Effector memory CD4-positive, alpha-beta T cell (primary cell): ENCODE results near the gene ATG4D.

Source experiments
- DNase-seq, 3 donors: peaks; one replicate each; pipeline ENCODE4 v3.0.0-alpha.2; 2020
- H3K27ac ChIP-seq: 2 replicates; pipeline ENCODE4 v1.7.0; 2013; ENCODE audit warnings: mild to moderate bottlenecking, low read length, moderate library complexity; ENCODE audit not compliant: insufficient read depth, poor library complexity, severe bottlenecking
- H3K27me3 ChIP-seq: replicated peaks from 2 replicates; pipeline ENCODE4 v1.7.0; 2013; ENCODE audit warnings: mild to moderate bottlenecking, low read length; ENCODE audit not compliant: insufficient read depth, control insufficient read depth, poor library complexity, severe bottlenecking
- H3K36me3 ChIP-seq: 2 replicates; pipeline ENCODE4 v1.7.0; 2013; ENCODE audit warnings: mild to moderate bottlenecking, low read length, moderate library complexity; ENCODE audit not compliant: control insufficient read depth, insufficient read depth
- H3K4me1 ChIP-seq: 2 replicates; pipeline ENCODE4 v1.7.0; 2013; ENCODE audit warnings: low read length, mild to moderate bottlenecking; ENCODE audit not compliant: control insufficient read depth, insufficient read depth, poor library complexity, severe bottlenecking
- H3K4me3 ChIP-seq: 2 replicates; pipeline ENCODE4 v1.7.0; 2013; ENCODE audit warnings: low read length, low read depth, mild to moderate bottlenecking; ENCODE audit not compliant: insufficient read depth, poor library complexity, severe bottlenecking
- H3K9me3 ChIP-seq: 2 replicates; pipeline ENCODE4 v1.7.0; 2013; ENCODE audit warnings: mild to moderate bottlenecking, low read length, moderate library complexity; ENCODE audit not compliant: control insufficient read depth

ATG4D gene

DNA sequence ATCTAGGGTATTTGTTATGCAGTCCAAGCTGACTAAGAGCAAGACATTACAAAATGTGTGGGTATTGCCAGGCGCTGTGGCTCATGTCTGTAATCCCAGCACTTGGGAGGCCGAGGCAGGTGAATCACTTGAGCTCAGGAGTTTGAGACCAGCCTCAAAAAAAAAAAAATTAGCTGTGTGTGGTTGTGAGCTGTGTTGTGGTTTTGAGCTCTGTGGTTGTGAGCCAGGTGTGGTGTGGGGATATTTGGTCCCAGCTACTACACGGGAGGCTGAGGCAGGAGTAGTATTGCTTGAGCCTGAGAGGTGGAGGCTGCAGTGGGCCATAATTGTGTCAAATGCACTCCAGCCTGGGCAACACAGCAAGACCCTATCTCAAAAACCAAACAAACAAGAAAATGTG is 35.0 kb upstream of the ATG4D start:
- Histone ChIP-seq H3K4me3 (no peak overlapping the region), H3K27me3 (peaks cover 17% of the 10 kb centered on the region), H3K9me3 (no peaks in the 10 kb centered on the region), H3K27ac (no peak overlapping the region), H3K36me3 (no peaks in the 10 kb centered on the region), H3K4me1 (peaks cover 12% of the 10 kb centered on the region)
- DNase-seq: peak in 1 of 3 donors; percentile 31

DNA sequence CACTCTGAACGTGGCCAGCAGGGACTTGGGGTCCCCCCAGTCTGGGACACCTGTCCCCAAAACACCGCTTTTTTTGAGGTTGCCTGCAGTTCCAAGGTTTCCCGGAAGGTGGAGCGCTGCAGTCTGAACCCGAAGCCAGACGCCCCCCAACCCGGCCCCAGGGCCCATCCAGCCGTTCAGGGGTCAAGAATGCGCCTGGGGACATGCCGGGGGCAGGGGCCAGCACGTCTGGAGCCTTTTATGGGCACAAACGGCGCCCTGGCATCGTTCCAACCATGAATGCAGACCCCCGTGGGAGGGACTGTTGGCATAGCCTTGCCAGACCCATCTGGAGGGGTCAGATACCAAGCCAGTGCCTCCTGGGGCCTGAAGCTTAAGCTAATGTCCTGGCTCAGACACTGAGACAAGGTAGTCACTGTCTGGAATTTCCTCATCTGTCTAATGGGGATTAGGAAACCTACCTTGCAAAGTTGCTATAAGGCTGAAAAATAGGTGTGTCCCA is 33.4 kb upstream of the ATG4D start:
- Histone ChIP-seq H3K27ac (no peak overlapping the region), H3K4me1 (peaks cover 22% of the 10 kb centered on the region), H3K27me3 (peaks cover 32% of the 10 kb centered on the region), H3K4me3 (no peak overlapping the region), H3K9me3 (no peaks in the 10 kb centered on the region), H3K36me3 (no peaks in the 10 kb centered on the region)
- DNase-seq: peak in 1 of 3 donors; percentile 37

DNA sequence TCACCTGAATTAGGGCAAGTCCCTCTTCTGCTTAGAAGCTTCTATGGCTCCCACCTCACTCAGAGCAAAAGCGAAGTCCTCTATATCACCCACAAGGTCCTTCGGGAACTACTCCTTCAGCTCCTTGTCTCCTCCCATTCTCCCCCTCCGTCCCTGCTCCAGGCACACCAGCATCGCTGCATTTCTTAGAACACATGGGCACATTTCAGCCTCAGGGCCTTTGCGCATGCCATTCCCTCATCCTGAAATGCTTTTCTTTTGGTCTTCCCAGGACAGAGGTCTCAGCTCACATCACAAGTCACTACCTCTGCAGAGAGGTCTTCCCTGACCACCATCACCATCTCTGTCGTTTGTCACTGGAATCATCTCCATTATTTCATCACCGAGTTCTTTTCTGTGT is 30.5 kb upstream of the ATG4D start:
- Histone ChIP-seq H3K36me3 (no peaks in the 10 kb centered on the region), H3K4me3 (no peak overlapping the region), H3K27ac (no peak overlapping the region), H3K9me3 (no peaks in the 10 kb centered on the region), H3K27me3 (peaks cover 50% of the 10 kb centered on the region), H3K4me1 (peaks cover 36% of the 10 kb centered on the region)
- DNase-seq: no peak

DNA sequence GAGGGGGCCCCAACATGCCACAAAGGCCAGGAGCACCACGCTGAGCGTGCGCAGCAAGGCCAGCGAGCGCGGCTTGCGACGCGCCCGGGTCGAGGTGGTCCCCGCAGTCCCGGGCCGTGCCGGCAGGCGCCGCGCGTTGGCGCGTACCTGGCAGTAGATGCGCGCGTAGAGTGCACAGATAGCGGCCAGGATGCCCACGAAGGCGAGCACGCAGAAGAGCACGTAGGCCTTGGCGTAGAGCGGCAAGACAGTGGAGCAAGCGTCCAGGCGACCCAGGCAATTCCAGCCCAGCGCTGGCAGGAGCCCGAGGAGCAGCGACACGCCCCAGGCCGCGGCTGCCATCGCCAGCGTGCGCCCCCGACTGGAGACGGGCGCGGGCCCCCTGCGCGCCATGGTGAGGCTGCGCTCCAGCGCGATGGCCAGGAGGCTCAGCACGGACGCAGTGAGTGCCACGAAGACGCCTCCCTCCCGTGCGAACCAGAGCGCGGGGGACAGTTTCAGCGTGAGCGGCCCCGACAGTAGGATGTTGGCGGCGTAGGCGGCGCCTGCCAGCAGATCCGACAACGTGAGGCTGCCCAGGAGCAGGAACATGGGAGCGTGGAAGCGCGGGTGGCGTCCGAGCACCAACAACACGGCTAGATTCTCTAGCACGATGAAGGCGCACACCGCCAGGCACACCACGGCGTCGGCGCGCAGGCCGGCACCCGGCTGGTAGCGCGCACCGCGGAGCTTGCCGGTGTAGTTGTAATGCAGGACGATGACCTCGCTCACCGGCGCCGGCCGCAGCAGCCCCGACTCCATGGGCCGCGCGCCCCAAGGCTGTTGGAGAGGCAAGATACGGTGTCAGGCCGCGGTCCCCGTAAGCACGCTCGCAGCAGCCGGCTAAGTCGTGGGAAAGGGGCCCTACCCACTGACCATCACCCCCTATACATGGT is 29.2 kb upstream of the ATG4D start:
- no peak for DNase-seq
- no peak overlapping the region for H3K4me3 ChIP-seq
- no peaks in the 10 kb centered on the region for H3K9me3 ChIP-seq
- H3K36me3 ChIP-seq: no peaks in the 10 kb centered on the region
- no peak overlapping the region for H3K27ac ChIP-seq
- H3K27me3 ChIP-seq: peaks cover 55% of the 10 kb centered on the region
- peaks cover 37% of the 10 kb centered on the region for H3K4me1 ChIP-seq

DNA sequence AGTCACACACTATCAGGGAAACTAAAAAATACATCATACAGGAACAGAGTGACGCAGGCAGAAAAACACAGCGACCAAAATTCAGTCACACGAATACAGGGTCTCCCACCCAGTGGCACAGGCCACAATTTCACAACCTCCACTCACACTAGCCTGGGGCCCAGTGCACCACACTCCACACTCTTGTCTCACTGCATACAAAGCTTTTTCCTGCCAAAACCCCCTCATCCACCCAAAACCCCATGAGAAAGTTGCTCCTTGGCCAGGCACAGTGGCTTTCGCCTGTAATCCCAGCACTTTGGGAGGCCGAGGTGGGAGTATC is 27.7 kb upstream of the ATG4D start:
- H3K4me3 ChIP-seq: no peak overlapping the region
- peaks cover 55% of the 10 kb centered on the region for H3K27me3 ChIP-seq
- DNase-seq: peak in 1 of 3 donors; percentile 40
- H3K4me1 ChIP-seq: peaks cover 31% of the 10 kb centered on the region
- H3K9me3 ChIP-seq: no peaks in the 10 kb centered on the region
- no peaks in the 10 kb centered on the region for H3K36me3 ChIP-seq
- H3K27ac ChIP-seq: no peak overlapping the region

DNA sequence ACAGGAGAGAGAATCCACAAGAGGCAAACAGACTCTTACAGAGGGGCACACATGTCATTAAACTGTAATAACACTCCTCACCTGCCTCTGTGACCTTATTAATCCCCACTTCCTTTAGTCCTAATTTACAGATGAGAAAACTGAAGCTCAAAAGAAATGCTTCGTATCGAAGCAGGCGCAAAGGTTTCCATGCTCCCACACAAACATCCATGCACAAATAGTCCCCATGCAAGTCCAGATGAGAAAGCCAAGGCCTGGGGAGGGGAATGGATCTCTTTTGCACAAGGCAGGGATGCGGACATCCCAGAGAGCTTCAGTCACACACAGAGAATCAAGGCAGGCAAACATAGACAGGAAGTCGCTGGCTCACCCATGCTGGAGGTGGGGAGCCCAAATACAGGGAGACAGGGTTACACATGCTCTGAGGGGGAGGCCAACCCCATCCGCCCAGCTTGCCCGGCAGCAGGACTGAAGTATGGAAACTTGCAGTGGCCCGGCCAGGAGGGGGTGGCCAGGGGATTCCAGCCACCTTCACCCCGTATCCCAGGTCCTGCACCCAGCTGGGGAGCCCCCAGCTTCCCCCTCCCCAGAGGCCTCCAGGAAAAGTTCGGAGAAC is 26.9 kb upstream of the ATG4D start:
- no peaks in the 10 kb centered on the region for H3K9me3 ChIP-seq
- peaks cover 31% of the 10 kb centered on the region for H3K4me1 ChIP-seq
- no peaks in the 10 kb centered on the region for H3K36me3 ChIP-seq
- peak overlapping the region; percentile 33 for H3K4me3 ChIP-seq
- no peak for DNase-seq
- no peak overlapping the region for H3K27ac ChIP-seq
- H3K27me3 ChIP-seq: peaks cover 55% of the 10 kb centered on the region

DNA sequence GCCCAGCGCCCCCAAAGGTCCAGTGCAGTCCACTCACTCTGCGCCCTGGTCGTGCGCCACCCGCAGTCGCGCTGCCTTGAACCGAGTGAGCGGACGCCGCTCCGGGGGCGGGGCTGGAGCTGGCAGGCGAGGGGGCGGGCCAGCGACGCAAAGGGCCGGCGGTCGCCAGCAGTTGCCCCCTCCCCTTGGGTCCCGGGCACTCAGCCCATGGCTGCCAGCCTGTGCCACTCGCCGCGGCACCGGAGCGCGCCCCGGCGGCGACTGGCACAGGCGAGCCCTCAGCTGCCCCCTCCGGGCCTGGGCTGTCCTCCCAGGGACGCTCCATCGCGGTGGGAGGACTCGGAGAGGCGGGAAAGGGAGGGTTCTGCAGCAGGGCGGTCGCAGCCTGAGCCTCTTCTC is 26.3 kb upstream of the ATG4D start, which contains the start of gene S1PR5:
TSS of gene S1PR5 (minus strand) at position 87 of the 399 bp plus-strand sequence. CDS start 2,436 bp downstream, outside the sequence.
- no peak for DNase-seq
- Histone ChIP-seq H3K36me3 (no peaks in the 10 kb centered on the region), H3K27me3 (peaks cover 55% of the 10 kb centered on the region), H3K4me1 (peaks cover 31% of the 10 kb centered on the region), H3K9me3 (no peaks in the 10 kb centered on the region), H3K4me3 (peak within 1 kb of the TSS; percentile 33), H3K27ac (no peak within 1 kb of the TSS)

DNA sequence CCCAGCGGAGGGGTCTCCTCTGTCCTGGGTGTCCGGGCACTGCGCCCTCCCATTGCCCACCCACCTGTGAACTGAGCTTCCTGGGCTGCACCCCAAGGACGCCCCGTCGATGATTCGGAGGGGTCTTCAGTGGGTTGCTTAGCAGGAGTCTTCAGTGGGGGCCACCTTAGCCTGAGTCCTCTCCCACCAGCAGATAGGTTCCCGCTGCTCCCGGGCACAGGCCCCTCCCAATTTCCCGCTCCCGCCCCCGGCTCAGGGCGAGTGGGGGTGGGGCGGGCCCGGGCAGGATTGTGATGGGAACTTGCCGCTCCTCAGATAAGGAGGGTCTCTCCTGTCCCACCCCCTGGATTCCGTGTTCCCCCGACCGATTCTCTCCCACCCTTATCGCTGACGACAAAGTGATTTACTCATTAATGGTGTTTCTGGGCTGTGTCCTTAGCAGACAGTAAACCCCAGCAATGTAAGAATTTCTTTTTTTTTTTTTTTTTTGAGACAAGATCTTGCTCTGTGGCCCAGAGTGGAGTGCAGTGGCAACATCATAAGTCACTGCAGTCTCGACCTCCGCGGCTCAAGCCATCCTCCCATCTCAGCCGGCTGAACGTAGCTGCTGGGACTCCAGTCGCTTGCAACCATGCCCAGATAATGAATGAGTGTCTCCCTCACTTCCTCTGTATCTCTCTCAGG is 25.8 kb upstream of the ATG4D start:
- Histone ChIP-seq H3K27ac (no peak overlapping the region), H3K36me3 (no peaks in the 10 kb centered on the region), H3K4me3 (peak overlapping the region; percentile 33), H3K4me1 (peaks cover 31% of the 10 kb centered on the region), H3K9me3 (no peaks in the 10 kb centered on the region), H3K27me3 (peaks cover 51% of the 10 kb centered on the region)
- peak in 1 of 3 donors; percentile 30 for DNase-seq

DNA sequence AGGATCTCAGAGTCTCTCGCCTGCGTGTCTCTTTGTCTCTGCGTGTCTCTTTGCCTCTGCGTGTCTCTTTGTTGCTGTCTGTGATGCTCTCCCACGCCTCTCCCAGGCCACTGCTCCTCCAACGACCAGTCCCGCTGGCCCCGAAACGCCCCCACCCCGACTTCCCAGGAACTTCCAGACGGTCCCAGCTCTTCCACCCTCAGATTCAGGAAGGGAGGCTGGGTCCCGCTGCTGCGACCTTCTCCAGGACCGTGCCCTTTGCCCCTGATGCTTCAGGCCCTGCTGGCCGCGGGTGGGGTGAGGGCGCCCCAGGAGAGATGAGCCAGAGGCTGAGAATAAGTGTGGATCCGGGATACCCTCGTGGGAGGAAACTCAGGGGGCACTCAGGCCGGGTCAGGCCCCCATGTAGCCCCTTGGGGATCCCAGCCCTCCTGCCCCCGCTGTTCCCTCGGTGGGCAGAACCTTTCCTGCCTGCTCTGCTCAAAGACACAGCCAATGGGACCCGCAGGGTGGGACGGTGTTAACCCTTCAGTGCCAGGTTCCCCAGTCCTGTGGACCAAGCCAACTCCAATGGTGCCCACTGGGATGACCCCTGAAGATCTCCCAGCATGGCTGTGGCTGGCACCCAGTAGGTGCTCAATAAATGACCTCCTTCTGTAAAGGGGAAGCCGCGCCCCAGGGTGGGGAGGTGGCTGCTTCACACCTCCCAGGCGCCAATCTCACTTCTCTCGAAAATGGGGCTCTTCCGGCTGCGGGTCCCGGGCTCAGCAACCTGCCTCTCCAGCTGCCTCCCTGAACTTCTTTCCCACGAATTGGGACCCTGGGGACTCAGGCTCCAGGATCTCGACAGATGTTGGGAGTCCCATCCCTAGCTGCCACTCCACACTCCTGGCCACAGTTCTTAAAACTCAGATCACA is 25.0 kb upstream of the ATG4D start:
- no peak for DNase-seq

More for the DNA sequence above, 25.0 kb upstream of the ATG4D start:
- Histone ChIP-seq H3K27ac (no peak overlapping the region), H3K4me1 (peaks cover 31% of the 10 kb centered on the region), H3K36me3 (no peaks in the 10 kb centered on the region), H3K9me3 (no peaks in the 10 kb centered on the region), H3K27me3 (peaks cover 43% of the 10 kb centered on the region), H3K4me3 (no peak overlapping the region)
